GM21526 (cell line): Measurements from ENCODE around the gene SP110.
"Not testable (repeated sequence)": the region's sequence is repeated elsewhere in the genome, so short reads cannot be mapped to it uniquely, and the experiment has no call there.

Source experiments
- ATAC-seq: cut with Tn5 transposase; IDR thresholded peaks from one replicate; pipeline ENCODE4 v1.9.1; 2021; ENCODE audit warnings: moderate library complexity; ENCODE audit not compliant: unreplicated experiment, low FRiP score

The SP110 gene

GRCh38 chr2:230219419-230220331 lies at the start of gene SP110:
TSS of gene SP110 (minus strand) at chr2:230219984. CDS start at chr2:230216927, 3,057 bp downstream.
- peak; percentile 77 for ATAC-seq

GRCh38 chr2:230268606-230269243 lies 48.9 kb upstream of the SP110 start:
- no peak for ATAC-seq

GRCh38 chr2:230267556-230267955 lies 47.8 kb upstream of the SP110 start:
- peak; percentile 66 for ATAC-seq

GRCh38 chr2:230267059-230267458 lies 47.3 kb upstream of the SP110 start:
- peak; percentile 34 for ATAC-seq

- ATAC-seq, result no peak
These were observed 46.9 kb upstream of the SP110 start for GRCh38 chr2:230266638-230267037.

GRCh38 chr2:230264945-230265344 lies 45.2 kb upstream of the SP110 start:
- ATAC-seq, result not testable (repeated sequence)

GRCh38 chr2:230262246-230262645 lies 42.5 kb upstream of the SP110 start:
- ATAC-seq, result no peak

GRCh38 chr2:230258483-230258882 lies 38.7 kb upstream of the SP110 start:
- ATAC-seq, result no peak

GRCh38 chr2:230256733-230257332 lies 37.0 kb upstream of the SP110 start:
- no peak for ATAC-seq

- ATAC-seq, result no peak
These were observed 34.5 kb upstream of the SP110 start for GRCh38 chr2:230254152-230254881.

GRCh38 chr2:230250231-230250630 lies 30.4 kb upstream of the SP110 start:
- ATAC-seq, result no peak

- ATAC-seq, result no peak
These were observed 26.4 kb upstream of the SP110 start for GRCh38 chr2:230246206-230246605.

GRCh38 chr2:230244211-230244610 lies 24.4 kb upstream of the SP110 start:
- ATAC-seq, result no peak

- ATAC-seq, result no peak
These were observed 15.1 kb upstream of the SP110 start for GRCh38 chr2:230234845-230235244.

GRCh38 chr2:230234122-230234722 lies 14.4 kb upstream of the SP110 start:
- no peak for ATAC-seq

GRCh38 chr2:230231251-230231650 lies 11.5 kb upstream of the SP110 start:
- ATAC-seq, result no peak

GRCh38 chr2:230230496-230231200 lies 10.9 kb upstream of the SP110 start:
- no peak for ATAC-seq

GRCh38 chr2:230230087-230230486 lies 10.3 kb upstream of the SP110 start:
- ATAC-seq, result no peak

- no peak for ATAC-seq
These were observed 7.4 kb upstream of the SP110 start for GRCh38 chr2:230227216-230227615.
